Liver (tissue), 9 donors: ENCODE data around the gene SCARB1. TPM values are rescaled to one million over a fixed set of nuclear protein-coding genes. Genes with fewer than 3 reads are reported as not detected.

ENCODE experiments used
- DNase-seq: peaks from one replicate; pipeline ENCODE4 v3.0.0-alpha.2; 2017; ENCODE audit warnings: low spot score
- H3K27ac ChIP-seq, 2 donors: one replicate each; pipeline ENCODE4 v1.7.0; 2013; ENCODE audit warnings: inconsistent platforms in 2 of 2, low read length in 2 of 2, control low read depth in 1 of 2, low read depth in 1 of 2, mild to moderate bottlenecking in 1 of 2
- H3K27me3 ChIP-seq, 4 donors: one replicate each; pipeline versions ENCODE4 v1.6.1 to v1.7.0; 2013; ENCODE audit warnings: low read length in 3 of 4, inconsistent platforms in 1 of 4, mild to moderate bottlenecking in 1 of 4, moderate library complexity in 1 of 4; ENCODE audit not compliant: control insufficient read depth in 4 of 4, insufficient read depth in 4 of 4
- H3K36me3 ChIP-seq, 4 donors: one replicate each; pipeline versions ENCODE4 v1.6.1 to v1.7.0; 2013; ENCODE audit warnings: low read length in 3 of 4, mild to moderate bottlenecking in 3 of 4, low read depth in 1 of 4, moderate library complexity in 1 of 4; ENCODE audit not compliant: control insufficient read depth in 4 of 4, insufficient read depth in 3 of 4
- H3K4me1 ChIP-seq, 4 donors: one replicate each; pipeline versions ENCODE4 v1.6.1 to v1.7.0; 2013; ENCODE audit warnings: low read length in 3 of 4, mild to moderate bottlenecking in 3 of 4, moderate library complexity in 1 of 4; ENCODE audit not compliant: control insufficient read depth in 4 of 4, insufficient read depth in 4 of 4
- H3K4me3 ChIP-seq, 3 donors: one replicate each; pipeline versions ENCODE4 v1.6.1 to v1.7.0; 2013; ENCODE audit warnings: low read length in 3 of 3, control low read depth in 1 of 3, low read depth in 1 of 3, mild to moderate bottlenecking in 1 of 3
- H3K9ac ChIP-seq, 2 donors: one replicate each; pipeline ENCODE4 v1.7.0; 2013; ENCODE audit warnings: low read length in 2 of 2, mild to moderate bottlenecking in 2 of 2, moderate library complexity in 2 of 2, control low read depth in 1 of 2, low read depth in 1 of 2
- H3K9me3 ChIP-seq, 4 donors: one replicate each; pipeline versions ENCODE4 v1.6.1 to v1.7.0; 2013; ENCODE audit warnings: low read length in 3 of 4; ENCODE audit not compliant: control insufficient read depth in 4 of 4
- ATF3 ChIP-seq: IDR thresholded peaks from 2 replicates; pipeline ENCODE4 v1.6.1; 2016; ENCODE audit warnings: antibody characterized with exemption
- FOXA1 ChIP-seq: IDR thresholded peaks from 2 replicates; pipeline ENCODE4 v1.6.1; 2016; ENCODE audit warnings: antibody characterized with exemption
- HNF4A ChIP-seq, 2 donors: conservative IDR thresholded peaks; 2 replicates each; pipeline ENCODE4 v1.6.1; 2016; ENCODE audit warnings: antibody characterized with exemption in 2 of 2, mild to moderate bottlenecking in 2 of 2
- HNF4G ChIP-seq: IDR thresholded peaks from 2 replicates; pipeline ENCODE4 v1.6.1; 2016; ENCODE audit warnings: antibody characterized with exemption
- JUND ChIP-seq, 2 donors: IDR thresholded peaks; 2 replicates each; pipeline ENCODE4 v1.6.1; 2016; ENCODE audit warnings: antibody characterized with exemption in 2 of 2
- MAX ChIP-seq: IDR thresholded peaks from 2 replicates; pipeline ENCODE4 v1.6.1; 2016; ENCODE audit warnings: antibody characterized with exemption
- NR2F2 ChIP-seq: IDR thresholded peaks from 2 replicates; pipeline ENCODE4 v1.6.1; 2016; ENCODE audit warnings: antibody characterized with exemption
- RAD21 ChIP-seq, 2 donors: IDR thresholded peaks; 2 replicates each; pipeline ENCODE4 v1.6.1; 2016; ENCODE audit warnings: antibody characterized with exemption in 2 of 2, mild to moderate bottlenecking in 2 of 2
- REST ChIP-seq: IDR thresholded peaks from 2 replicates; pipeline ENCODE4 v1.6.1; 2016; ENCODE audit warnings: antibody characterized with exemption, mild to moderate bottlenecking
- RXRA ChIP-seq, 2 donors: IDR thresholded peaks; 2 replicates each; pipeline ENCODE4 v1.6.1; 2017 to 2018; ENCODE audit warnings: antibody characterized with exemption in 2 of 2, mild to moderate bottlenecking in 1 of 2
- SP1 ChIP-seq: IDR thresholded peaks from 2 replicates; pipeline ENCODE4 v1.6.1; 2018; ENCODE audit warnings: antibody characterized with exemption, mild to moderate bottlenecking
- TAF1 ChIP-seq: conservative IDR thresholded peaks from 2 replicates; pipeline ENCODE4 v1.6.1; 2016; ENCODE audit warnings: antibody characterized with exemption, mild to moderate bottlenecking
- YY1 ChIP-seq: IDR thresholded peaks from 2 replicates; pipeline ENCODE4 v1.6.1; 2016; ENCODE audit warnings: antibody characterized with exemption, mild to moderate bottlenecking
- WGBS: extraction: QIAGEN DNeasy Blood & Tissue Kit; methylation state at CpG from one replicate; pipeline ENCODE4 v1.1.7; 2013; 5-methylcytosine and 5-hydroxymethylcytosine counted together
- polyA plus RNA-seq, 2 donors: library from polyadenylated mRNA; stranded (reverse) in 1 of 2; unstranded in 1 of 2; fragments of 200-250 nt in 1 of 2; fragments of >200 nt in 1 of 2; fragmentation: Nextera tagmentation in 1 of 2; extraction: Ambion mirVana in 1 of 2; gene quantifications; one replicate each; pipeline versions ENCODE4 v1.2.1 to v1.2.3, GENCODE V29; 2013 to 2015
- total RNA-seq, 2 donors: library from RNA; depleted of rRNA; stranded (reverse); fragments of >200 nt; gene quantifications; one replicate each; pipeline ENCODE4 v1.2.3, GENCODE V29; 2014
- TF ChIP-seq, protein P1 (sequence below): fragments of 150-350 bp; IDR thresholded peaks from 2 replicates; pipeline ENCODE4 v1.5.1; 2017; ENCODE audit warnings: improper control_type of control experiment, low read depth, low read length; ENCODE audit not compliant: missing input control
- donor health status: healthy.
- donor health status: healthy.
- donor health status: healthy.
- donor health status: healthy.
- donor health status: healthy.

Gene SCARB1
- total and polyA plus RNA-seq, 4 donors: 85.3 to 289 (median 141) TPM

DNA sequence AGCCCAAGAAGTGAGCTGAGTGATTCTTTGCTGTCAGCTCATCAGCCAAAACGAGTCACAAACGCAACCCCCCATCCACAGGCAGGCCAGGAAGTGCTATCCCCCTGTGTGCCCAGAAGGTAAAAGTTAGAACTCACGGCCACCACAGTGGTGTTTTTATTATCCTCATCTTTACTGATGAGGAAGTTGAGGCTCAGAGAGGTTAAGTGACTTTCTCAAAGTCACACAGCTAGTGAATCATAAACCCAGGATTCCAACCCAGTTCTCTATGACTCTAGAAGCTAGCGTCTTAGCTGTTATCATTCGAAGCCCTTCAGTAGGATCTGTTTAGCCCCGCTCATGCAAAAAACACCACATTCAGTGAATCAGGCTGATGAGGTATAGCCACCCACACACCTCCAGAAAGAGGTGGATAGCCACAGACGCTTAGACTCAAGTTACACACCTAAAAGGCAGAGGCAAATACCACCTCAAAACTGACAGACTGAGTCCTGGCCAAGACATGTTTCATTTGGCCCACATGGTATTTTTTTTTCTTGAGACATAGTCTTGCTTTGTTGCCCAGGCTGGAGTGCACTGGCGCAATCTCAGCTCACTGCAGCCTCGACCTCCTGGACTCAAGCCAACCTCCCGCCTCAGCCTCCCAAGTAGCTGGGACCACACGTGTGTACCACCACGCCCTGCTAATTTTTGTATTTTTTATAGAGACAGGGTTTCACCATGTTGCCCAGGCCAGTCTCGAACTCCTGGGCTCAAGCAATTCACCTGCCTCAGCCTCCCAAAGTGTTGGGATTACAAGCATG is 100.7 kb downstream of the SCARB1 start:
- no peak overlapping the region for H3K9ac ChIP-seq
- no peak for DNase-seq
- H3K4me3 ChIP-seq: no peak overlapping the region
- H3K9me3 ChIP-seq: peaks cover 2 to 10% (median 6%) of the 10 kb centered on the region in 4 donors
- no peak overlapping the region for H3K27ac ChIP-seq
- TF ChIP-seq TAF1 (no peak), HNF4A (conservative IDR thresholded peaks at IDR 0.05) (no peak), REST (no peak), FOXA1 (no peak), JUND (IDR thresholded peaks at IDR 0.05) (no peak), RXRA (IDR thresholded peaks at IDR 0.05) (no peak), RAD21 (IDR thresholded peaks at IDR 0.05) (no peak), YY1 (no peak), ATF3 (no peak), MAX (no peak), SP1 (no peak)
- TF ChIP-seq, protein P1, sequence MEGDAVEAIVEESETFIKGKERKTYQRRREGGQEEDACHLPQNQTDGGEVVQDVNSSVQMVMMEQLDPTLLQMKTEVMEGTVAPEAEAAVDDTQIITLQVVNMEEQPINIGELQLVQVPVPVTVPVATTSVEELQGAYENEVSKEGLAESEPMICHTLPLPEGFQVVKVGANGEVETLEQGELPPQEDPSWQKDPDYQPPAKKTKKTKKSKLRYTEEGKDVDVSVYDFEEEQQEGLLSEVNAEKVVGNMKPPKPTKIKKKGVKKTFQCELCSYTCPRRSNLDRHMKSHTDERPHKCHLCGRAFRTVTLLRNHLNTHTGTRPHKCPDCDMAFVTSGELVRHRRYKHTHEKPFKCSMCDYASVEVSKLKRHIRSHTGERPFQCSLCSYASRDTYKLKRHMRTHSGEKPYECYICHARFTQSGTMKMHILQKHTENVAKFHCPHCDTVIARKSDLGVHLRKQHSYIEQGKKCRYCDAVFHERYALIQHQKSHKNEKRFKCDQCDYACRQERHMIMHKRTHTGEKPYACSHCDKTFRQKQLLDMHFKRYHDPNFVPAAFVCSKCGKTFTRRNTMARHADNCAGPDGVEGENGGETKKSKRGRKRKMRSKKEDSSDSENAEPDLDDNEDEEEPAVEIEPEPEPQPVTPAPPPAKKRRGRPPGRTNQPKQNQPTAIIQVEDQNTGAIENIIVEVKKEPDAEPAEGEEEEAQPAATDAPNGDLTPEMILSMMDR: no peak
- H3K36me3 ChIP-seq: no peaks in the 10 kb centered on the region
- peaks cover 2 to 13% (median 6%) of the 10 kb centered on the region in 4 donors for H3K4me1 ChIP-seq
- H3K27me3 ChIP-seq: no peaks in the 10 kb centered on the region
- WGBS: 84% methylated on average over 13 of the region's 13 CpGs

- Histone ChIP-seq H3K27me3 (no peaks in the 10 kb centered on the region), H3K9ac (no peak overlapping the region), H3K36me3 (no peaks in the 10 kb centered on the region), H3K4me1 (peaks cover 2 to 13% (median 6%) of the 10 kb centered on the region in 4 donors), H3K4me3 (no peak overlapping the region), H3K27ac (no peak overlapping the region), H3K9me3 (peaks cover 2 to 10% (median 6%) of the 10 kb centered on the region in 4 donors)
- no peak for DNase-seq
- 94% methylated on average over 8 of the region's 8 CpGs for WGBS
- no peak for TF ChIP-seq HNF4G
- TF ChIP-seq SP1: no peak
- TF ChIP-seq NR2F2: no peak
- no peak for TF ChIP-seq ATF3
Observed at GRCh38 chr12:124762384-124762783, 101.3 kb downstream of the SCARB1 start.
